GM18508 (cell line): ENCODE measurements around the gene PRR27.
A peak's percentile ranks its signal among the peaks of the same experiment; 100 is the strongest.

ENCODE experiments used
- ATAC-seq: cut with Tn5 transposase; IDR thresholded peaks from one replicate; pipeline ENCODE4 v1.9.1; 2021; ENCODE audit warnings: moderate number of reproducible peaks; ENCODE audit not compliant: insufficient read depth, unreplicated experiment

Gene PRR27

DNA sequence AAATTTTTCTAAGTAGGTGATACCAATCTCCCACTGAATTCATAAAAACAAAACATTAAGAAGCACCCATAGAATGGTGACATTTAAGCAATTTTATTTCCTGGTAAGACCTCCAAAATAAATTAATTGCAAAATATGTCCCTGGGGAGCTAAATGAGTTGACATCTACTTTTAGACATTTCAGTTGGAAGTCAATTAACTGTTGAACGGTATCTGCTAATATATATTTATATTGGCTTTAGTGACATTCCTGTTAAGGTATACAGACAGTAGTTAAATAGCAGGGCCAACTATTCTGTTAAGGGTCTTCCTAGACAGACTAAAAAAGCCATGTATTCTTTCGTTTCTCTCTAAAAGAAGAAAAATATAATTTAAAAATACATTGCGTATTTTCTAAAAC lies at the start of gene PRR27:
Gene PRR27 (plus strand): TSS at position 301 of the 400 bp plus-strand sequence. CDS start 139 bp downstream, outside the sequence.
- ATAC-seq: no peak

DNA sequence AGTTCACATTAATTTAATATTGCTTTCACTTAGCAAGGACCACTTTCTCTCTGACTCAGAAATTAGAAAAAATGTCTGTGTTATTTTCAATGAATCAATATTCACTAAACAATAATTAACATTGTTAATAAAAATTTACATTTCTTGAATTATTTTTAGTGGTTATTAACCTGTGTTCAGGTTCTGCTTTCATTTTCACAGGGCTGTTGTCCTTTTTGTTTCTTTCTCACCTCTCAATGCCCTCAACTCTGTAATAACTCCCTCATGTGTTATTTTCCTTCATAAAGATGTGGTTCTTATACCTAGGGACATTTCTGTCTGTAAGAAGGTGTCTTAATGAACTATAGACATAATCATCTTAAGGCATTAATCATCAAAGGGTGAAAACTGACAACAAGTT lies 43.1 kb upstream of the PRR27 start:
- ATAC-seq: peak; percentile 64

DNA sequence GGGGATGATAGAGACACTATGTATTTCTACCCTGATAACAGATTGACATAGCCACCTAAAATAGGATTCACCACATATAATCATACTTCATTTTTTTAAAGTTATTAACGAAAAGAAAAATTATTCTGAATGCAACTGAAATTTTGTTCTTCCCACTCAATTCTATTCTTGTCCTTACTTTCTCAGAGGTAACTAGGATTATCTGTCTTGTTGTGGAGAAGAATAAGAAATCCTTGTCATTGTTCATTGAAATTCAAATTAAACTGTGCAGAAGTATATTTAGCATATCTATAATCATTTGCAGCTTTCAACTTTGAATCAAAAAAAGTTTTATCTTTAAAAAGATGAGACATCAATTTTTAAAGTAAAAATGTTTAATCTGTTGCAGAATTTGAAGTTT lies 40.4 kb upstream of the PRR27 start:
- ATAC-seq: no peak

DNA sequence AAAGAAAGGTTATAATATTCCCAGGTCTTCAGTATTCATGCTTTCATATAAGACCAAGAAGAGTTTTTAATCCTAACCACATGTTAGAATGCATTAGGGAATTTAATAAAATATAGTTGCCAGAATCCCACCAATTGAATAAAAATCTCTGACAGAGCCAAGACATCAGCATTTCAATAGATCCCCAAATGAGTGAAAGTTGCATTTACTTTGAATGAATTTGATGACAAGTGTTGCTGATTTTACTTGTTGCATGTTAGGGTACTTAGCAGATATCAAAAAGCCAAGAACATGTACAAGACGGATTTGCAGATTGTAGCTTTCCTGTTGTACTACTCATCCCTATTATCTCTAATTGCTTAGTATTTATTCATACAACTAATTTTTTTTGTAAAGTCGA lies 39.9 kb upstream of the PRR27 start:
- ATAC-seq: no peak

DNA sequence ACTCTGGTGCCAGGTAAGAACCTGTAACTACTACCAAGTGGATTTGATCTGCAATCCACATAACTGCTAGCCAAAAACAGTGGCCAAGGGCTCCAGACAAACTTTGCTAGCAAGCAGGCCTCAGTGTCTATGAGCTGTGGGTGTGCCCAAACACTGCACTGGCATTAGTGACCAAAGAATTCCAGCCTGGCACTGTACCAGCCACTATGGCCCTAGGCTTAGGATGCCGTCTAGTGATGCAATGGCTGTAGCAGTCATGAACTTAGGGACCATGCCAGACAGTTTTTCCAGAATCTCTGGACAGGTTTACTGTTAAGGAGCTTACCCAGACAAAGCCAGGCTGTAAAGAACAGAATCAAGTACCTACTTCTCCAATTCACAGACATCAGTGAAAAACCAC lies 33.7 kb upstream of the PRR27 start:
- ATAC-seq: no peak

DNA sequence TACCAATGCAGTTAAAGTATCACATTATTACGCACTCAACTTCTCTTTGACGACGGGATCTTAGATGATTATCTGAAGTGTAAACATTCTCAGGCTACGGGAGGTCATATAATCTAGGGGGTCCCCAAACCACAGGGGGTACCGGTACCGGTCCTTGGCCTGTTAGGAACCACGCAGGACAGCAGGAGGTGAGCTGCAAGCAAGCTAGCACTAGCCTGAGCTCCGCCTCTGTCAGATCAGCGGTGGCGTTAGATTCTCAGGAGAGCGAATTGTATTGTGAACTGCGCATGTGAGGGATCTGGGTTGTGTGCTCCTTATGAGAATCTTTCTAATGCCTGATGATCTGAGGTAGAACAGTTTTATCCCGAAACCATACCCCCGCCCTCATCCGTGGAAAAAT lies 20.6 kb upstream of the PRR27 start:
- no peak for ATAC-seq

DNA sequence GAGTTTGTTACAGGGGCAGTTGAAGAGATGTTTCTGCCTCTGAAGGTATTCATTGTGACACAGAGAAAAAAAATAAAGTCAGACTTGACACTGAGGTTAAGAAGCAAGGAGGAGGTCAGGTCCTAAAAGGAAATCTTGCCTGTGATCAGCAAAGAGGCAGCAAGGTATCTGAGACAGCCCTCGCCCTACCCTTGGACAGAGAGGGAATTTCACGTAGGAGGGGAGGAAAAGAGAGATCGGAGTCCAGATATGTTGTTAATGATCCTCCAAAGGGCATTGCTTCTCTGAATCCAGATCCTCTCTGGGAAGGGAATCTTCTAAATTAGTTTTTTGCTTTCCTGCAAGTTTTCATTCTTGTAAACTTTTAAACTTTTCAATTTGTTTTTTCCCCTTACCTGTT lies 15.3 kb upstream of the PRR27 start:
- ATAC-seq: no peak

DNA sequence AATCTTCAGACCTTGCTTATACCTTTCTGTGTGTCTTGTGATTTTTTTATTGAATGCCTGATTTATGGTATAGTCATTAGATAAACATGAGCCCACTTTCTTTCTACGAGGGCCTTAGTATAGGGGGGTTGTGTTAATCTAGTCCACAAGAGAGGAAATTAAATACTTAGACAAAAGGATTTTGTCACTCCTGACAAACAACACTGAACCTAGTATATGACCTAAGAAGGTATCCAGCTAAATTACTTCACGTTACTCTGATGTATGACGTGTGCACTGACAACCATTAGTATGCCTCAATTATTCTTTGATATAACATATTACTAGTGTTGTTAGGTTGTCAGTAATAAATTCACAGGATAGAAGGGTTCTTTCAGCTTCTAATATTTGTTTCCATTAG lies 2.8 kb upstream of the PRR27 start:
- no peak for ATAC-seq

DNA sequence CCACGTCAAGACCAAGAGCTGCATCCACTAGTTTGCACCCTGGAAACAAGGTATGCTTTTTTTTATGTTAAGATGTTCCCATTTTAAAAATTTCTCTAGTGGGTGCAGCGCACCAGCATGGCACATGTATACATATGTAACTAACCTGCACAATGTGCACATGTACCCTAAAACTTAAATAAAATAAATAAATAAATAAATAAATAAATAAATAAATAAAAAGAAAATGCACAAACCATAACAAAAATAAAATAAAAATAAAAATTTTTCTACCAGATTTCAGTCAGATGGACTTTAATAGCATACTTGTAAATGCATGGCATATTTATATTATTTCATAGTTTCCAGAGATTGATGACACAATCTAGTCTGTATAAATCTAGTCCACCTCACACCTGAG lies 1.9 kb upstream of the PRR27 start:
- ATAC-seq: no peak

DNA sequence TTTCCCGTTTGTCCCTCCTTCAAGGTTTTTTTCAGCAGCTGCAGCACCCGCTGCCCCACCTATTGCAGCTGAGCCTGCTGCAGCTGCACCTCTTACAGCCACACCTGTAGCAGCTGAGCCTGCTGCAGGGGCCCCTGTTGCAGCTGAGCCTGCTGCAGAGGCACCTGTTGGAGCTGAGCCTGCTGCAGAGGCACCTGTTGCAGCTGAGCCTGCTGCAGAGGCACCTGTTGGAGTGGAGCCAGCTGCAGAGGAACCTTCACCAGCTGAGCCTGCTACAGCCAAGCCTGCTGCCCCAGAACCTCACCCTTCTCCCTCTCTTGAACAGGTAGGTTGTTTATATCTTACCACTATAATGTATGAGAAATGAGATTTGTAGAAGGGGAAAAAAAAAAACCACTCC lies 4.5 kb downstream of the PRR27 start:
- ATAC-seq: no peak

DNA sequence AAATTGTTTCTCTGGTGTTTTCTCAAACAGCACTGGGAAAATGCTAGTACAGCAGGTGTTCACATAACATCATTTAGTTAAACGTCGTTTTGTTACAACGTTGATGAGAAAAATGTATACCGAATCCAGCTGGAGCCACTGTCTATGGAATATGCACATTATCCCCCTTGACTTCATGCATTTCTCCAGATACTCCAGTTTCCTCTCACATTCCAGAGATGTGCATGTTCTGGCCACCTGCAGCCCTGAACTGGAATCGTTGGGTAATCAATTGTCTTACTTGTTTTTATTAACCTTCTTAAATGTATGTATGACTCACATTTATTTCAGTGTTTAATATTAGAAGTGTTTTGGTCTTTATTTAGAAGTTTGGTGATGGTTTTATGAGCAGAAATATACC lies 23.1 kb downstream of the PRR27 start:
- no peak for ATAC-seq

DNA sequence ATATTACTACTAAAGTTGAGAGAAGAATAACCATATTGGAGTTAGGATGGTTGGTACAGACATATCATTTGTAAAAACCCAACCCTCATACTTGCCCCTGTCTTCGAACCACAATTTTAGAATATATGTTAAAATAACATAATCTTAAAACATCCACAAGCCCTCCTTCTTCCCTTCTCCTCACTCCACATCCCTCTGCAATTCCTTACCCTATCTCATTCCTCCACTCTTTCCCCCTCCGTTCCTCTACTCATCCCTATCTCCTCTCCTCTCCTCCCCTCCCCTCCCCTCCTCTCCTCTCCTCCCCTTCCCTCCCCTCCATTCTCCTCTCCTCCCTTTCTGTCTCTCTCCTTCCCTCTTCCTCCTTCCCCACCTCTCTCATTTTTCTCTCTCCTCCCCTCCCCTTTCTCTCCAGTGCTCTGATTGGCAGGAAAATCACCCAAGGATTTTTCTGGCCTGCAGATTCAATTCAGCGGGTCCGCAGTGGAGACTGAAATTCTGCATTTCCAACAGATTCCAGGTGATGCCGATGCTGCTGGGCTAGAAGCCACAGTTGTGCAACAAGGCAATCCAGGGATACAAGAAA lies 24.1 kb downstream of the PRR27 start:
- ATAC-seq: no peak

DNA sequence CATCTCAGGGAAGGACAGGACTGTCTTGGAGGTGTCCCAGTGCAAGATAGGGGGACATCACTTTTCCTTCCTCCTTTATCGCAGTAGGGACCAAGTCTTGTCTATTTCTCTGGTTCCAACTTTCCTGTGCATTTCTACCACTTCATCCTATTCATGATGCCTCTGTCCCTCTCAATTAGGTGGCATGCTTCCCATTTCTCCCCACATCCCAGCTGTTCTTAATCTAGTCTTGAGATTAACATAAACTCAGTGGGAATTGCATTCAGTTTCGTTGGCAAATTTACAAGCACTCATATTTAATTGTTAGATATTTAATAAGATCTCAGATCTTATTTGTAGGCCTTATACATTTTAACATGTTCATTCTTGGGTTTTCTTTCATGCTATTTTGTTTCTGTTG lies 25.8 kb downstream of the PRR27 start:
- no peak for ATAC-seq

DNA sequence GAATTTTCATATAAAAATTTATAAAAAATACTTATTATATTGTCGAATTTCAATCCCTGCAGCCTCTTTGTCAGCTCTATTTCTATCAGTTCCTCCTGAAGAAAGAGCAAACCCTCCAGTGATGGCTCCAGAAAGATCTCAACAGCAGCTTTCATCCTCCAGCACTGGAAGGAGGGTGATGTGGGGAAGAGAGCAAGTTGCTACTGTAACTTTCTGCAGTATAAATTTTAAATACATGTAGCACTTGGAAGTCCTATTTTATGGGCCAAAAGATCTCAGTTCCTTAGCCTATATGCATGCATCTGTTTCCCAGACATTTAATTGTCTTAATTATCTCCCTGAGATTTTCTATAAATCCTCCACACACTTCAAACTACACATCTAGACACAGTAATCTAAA lies 27.8 kb downstream of the PRR27 start:
- ATAC-seq: no peak

DNA sequence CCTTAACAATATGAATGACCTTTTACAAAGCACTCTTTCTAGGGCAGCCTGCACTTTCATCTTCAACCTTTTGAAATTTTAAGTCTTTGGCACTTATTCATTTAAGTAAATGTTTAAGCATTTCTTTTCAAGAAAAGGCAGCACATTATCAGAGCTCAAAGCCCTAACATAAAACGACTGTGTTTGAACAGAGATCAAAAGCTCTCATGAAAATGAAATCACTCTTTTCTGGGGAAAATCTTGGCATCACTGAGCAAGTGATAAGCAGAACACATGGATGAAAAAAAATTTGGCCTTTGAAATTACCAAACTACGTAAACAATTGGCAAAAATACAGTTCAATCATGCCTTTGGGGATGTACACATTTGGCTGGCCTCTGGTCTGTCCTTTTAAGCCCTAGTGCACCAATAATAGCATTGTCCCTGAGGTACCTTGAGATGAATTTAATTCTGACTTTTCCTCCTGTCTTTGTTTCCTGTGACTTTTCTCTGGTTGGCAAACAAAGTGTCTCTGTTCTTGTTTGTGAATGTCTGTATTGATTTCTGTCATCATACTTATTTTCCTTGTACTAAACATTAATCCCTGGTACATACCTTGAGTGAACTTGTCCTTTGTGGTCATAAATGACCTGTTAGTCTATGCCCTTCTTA lies 28.6 kb downstream of the PRR27 start:
- no peak for ATAC-seq

DNA sequence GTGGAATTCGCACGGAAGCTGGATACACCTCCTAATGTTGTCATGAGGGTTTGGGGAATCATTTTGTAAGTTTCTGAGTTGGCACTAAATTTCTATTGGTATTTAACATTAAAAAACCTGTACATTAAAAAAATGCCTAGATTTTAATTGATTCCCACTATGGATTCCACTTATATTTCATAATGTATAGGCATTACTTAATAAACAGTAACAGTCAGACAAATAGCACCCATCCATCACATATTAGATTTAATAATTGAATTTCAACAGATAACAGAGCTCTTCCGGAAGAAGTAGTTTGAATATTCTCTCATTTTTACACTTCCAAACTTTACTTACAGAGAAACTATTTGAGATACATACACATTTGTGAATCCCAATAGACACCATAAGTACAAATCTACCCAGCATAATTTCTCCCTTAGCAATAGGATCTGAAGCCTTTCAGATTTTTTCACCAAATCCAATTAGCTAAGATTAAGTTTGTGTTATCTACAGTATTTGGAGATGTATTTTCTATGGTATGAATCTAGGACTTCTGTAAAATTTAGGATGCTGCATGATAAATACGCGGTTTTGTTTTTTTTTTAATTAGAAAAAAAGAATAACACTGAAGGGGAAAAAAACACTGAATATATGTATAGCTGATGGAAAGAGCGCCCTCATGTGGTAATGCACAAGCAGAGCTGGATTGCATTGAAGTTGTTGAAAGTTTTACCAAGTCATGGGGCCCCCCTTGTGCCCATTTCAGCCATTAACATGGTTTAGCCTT lies 29.3 kb downstream of the PRR27 start:
- peak; percentile 68 for ATAC-seq

DNA sequence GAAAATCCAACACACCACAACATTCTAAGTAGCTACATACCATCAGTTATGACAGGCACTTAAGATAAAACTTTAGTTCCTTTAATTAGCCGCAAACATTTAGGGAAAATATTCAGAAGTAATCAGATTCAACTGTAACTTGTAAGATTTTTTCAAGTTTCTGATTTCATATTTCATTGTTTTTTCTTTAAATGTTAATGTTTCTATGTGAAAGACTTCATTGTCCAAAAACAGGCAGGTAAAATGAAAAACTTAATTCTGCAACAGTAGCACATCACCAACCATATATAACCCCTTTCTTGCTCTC lies 29.9 kb downstream of the PRR27 start:
- ATAC-seq: no peak

DNA sequence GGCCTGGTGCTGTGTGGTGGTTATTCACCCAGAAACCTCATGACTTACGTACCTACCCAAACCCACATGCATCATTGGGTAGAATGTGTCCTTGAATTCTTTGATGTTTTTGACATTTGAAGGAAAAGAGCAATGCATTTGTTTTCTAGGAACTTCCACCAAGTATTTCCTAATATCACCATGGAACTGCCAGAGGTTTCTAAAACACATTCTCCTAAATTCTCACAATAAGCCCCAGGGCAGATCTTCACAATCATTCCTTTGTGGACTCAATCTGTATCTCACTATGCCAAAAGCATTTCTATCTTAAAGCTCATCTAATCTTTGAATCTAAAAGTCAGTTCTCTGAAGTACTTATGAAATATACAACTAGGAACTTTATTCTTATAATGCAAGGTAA lies 33.2 kb downstream of the PRR27 start:
- ATAC-seq: no peak

DNA sequence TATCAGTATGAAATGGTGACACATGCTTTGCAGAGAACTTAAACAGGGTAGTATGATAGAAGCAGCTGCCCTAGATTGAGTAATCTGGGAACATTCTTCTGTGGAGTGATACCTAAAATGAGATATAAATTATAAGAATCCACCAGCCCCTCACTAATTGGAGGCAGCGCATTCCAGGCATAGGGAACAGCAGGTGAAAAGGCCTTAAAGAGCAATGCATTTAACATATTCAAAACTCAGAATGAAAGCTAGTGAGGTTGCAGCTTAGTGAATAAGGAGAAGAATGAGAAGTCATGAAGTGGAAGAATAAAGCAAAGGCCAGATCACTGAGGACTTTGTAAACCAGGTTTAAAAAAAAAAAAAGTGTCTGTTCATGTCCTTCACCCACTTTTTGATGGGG lies 36.5 kb downstream of the PRR27 start:
- ATAC-seq: no peak

DNA sequence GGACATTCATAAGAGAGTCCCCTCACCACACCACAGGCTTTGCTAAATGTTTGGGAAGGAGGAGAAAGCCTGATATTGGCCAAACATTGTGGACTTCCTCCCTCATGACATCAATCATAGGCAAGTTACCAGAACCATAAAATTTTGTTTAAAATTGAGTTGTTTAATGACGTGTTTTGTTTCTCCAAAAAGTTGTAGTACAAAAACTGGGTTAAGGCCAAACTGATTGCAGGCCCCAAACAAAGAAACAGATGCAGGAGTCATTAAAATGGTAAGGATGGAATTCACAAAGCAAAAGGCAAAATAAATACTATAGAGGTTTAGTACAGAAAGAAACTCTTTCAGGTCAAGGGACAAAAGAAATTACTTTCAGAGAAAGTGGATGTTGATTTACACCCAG lies 37.6 kb downstream of the PRR27 start:
- no peak for ATAC-seq

DNA sequence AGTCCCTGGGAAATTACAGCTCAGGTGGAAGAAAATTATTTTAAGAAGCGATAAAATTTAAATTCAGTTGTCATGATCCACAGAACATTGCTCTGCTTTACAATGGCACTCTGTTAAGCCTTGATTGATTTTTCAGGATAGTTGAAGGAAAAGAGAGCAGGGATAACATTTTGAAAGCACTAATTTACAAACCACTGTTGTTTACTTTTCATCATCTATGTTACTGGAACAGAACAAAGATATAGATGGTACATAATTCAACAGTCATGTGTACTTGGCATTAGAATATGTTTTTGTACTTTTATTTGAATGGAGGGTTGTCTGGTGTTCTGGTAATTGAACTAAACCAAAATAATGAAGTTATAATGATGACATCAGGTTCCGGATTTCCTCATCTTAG lies 38.9 kb downstream of the PRR27 start:
- no peak for ATAC-seq

DNA sequence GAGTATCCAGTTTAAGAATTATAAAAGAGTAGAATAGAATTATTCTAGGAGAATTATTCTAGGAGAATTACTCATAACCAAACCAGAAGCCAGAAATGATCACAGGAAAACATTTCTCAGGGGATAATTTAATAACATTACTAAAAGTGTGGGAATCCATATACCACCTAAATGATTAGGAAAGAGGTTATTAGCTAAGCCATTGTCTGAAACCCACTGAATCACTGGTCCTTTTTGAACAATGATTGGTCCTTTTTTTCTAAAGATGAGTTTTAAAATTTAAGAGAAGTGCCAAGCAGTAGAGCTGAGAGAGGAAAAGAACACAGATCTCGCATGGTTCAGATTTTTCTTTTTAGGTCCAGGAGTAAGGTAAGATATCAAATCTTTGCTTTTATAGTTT lies 41.4 kb downstream of the PRR27 start, which contains the start of gene ODAM:
Gene ODAM (plus strand): TSS at position 301 of the 400 bp plus-strand sequence. CDS start 819 bp downstream, outside the sequence.
- no peak for ATAC-seq
